HL-60 (cell line): ENCODE results near the gene JADE2.

Source experiments
- CTCF ChIP-seq: IDR thresholded peaks from one replicate; pipeline ENCODE4 v1.5.1; 2011; ENCODE audit warnings: low read length, control low read depth, inconsistent platforms; ENCODE audit not compliant: insufficient read depth
- POLR2AphosphoS5 ChIP-seq: IDR thresholded peaks from 2 replicates; pipeline ENCODE4 v1.6.1; 2012; ENCODE audit warnings: low read depth
- REST ChIP-seq: IDR thresholded peaks from 2 replicates; pipeline ENCODE4 v1.6.1; 2012; ENCODE audit warnings: low read depth; ENCODE audit not compliant: insufficient replicate concordance

- TF ChIP-seq CTCF (no peak), POLR2AphosphoS5 (no peak), REST (no peak)
Observed at GRCh38 chr5:134552301-134552700, 26.8 kb downstream of the JADE2 start.
